Smooth muscle cell (in vitro differentiated cells): ENCODE data around the gene KLF6. TPM values are rescaled to one million over a fixed set of nuclear protein-coding genes. Genes with fewer than 3 reads are reported as not detected.

Experiments used
- DNase-seq: peaks from one replicate; lab custom pipeline; 2025; ENCODE audit not compliant: unreplicated experiment; lab: John Stamatoyannopoulos, UW
- H2AFZ ChIP-seq: fragments of 200-600 bp; sonication (generic); 2 replicates; pipeline ENCODE4 v1.6.0; 2016; ENCODE audit warnings: antibody characterized with exemption, low read depth, mild to moderate bottlenecking
- H3F3A ChIP-seq: fragments of 200-600 bp; sonication (generic); 2 replicates; pipeline ENCODE4 v1.6.0; 2017; ENCODE audit warnings: antibody characterized with exemption, low read depth
- H3K27ac ChIP-seq: fragments of 200-600 bp; sonication (generic); 2 replicates; pipeline ENCODE4 v1.5.1; 2016; ENCODE audit warnings: low read depth, mild to moderate bottlenecking
- H3K27me3 ChIP-seq: fragments of 200-600 bp; sonication (generic); 2 replicates; pipeline ENCODE4 v1.6.1; 2016; ENCODE audit warnings: low read depth, mild to moderate bottlenecking
- H3K36me3 ChIP-seq: fragments of 200-600 bp; sonication (generic); 2 replicates; pipeline ENCODE4 v1.5.1; 2016; ENCODE audit warnings: low read depth
- H3K4me1 ChIP-seq: fragments of 200-600 bp; sonication (generic); 2 replicates; pipeline ENCODE4 v1.5.1; 2016; ENCODE audit warnings: low read depth
- H3K4me2 ChIP-seq: fragments of 200-600 bp; sonication (generic); 2 replicates; pipeline ENCODE4 v1.6.0; 2016; ENCODE audit warnings: mild to moderate bottlenecking
- H3K4me3 ChIP-seq: fragments of 200-600 bp; sonication (generic); 2 replicates; pipeline ENCODE4 v1.5.1; 2016; ENCODE audit warnings: mild to moderate bottlenecking
- H3K79me2 ChIP-seq: fragments of 200-600 bp; sonication (generic); 2 replicates; pipeline ENCODE4 v1.6.0; 2016; ENCODE audit warnings: low read depth, mild to moderate bottlenecking
- H3K9ac ChIP-seq: fragments of 200-600 bp; sonication (generic); 2 replicates; pipeline ENCODE4 v1.6.0; 2016; ENCODE audit warnings: low read depth
- H3K9me3 ChIP-seq: fragments of 200-600 bp; sonication (generic); replicated peaks from 2 replicates; pipeline ENCODE4 v1.5.1; 2016; ENCODE audit warnings: low read depth
- H4K20me1 ChIP-seq: fragments of 200-600 bp; sonication (generic); 2 replicates; pipeline ENCODE4 v1.6.0; 2016; ENCODE audit warnings: low read depth
- CTCF ChIP-seq: fragments of 200-600 bp; sonication (generic); IDR thresholded peaks from 2 replicates; pipeline ENCODE4 v1.5.1; 2017; ENCODE audit warnings: borderline replicate concordance, mild to moderate bottlenecking, antibody characterized with exemption; ENCODE audit not compliant: insufficient read depth, poor library complexity, severe bottlenecking
- WGBS: methylation state at CpG from one replicate; pipeline ENCODE4 v1.1.7; 2016; ENCODE audit warnings: low lambda C conversion rate; 5-methylcytosine and 5-hydroxymethylcytosine counted together
- polyA plus RNA-seq: library from polyadenylated mRNA; unstranded; fragments of >200 nt; fragmentation: Nextera tagmentation; extraction: Ambion mirVana; gene quantifications from 2 replicates; pipeline ENCODE4 v1.2.1, GENCODE V29; 2016
- total RNA-seq: library from RNA; depleted of rRNA; stranded (reverse); fragments of >200 nt; gene quantifications from 2 replicates; pipeline ENCODE4 v1.2.3, GENCODE V29; 2014

Gene KLF6
- total and polyA plus RNA-seq, 2 experiments from 2014 or later: 198 to 519 TPM

- no peak for TF ChIP-seq CTCF
- H3K4me3 ChIP-seq: no peak overlapping the region
- peaks cover 4% of the 10 kb centered on the region for H3K9me3 ChIP-seq
- peaks cover 3% of the 10 kb centered on the region for H3F3A ChIP-seq
- no peak for DNase-seq
- no peaks in the 10 kb centered on the region for H3K36me3 ChIP-seq
- H3K79me2 ChIP-seq: no peaks in the 10 kb centered on the region
- H3K4me1 ChIP-seq: no peaks in the 10 kb centered on the region
- H4K20me1 ChIP-seq: no peaks in the 10 kb centered on the region
- H3K27me3 ChIP-seq: no peaks in the 10 kb centered on the region
- H3K4me2 ChIP-seq: no peak overlapping the region
- no peak overlapping the region for H2AFZ ChIP-seq
- no peak overlapping the region for H3K27ac ChIP-seq
- H3K9ac ChIP-seq: no peak overlapping the region
- WGBS: 72% methylated on average over 4 of the region's 4 CpGs
Measured at GRCh38 chr10:3792710-3793219, 7.8 kb upstream of the KLF6 start.

GRCh38 chr10:3791974-3792633 lies 7.1 kb upstream of the KLF6 start:
- no peaks in the 10 kb centered on the region for H3K27me3 ChIP-seq
- no peak overlapping the region for H3K9ac ChIP-seq
- DNase-seq: no peak
- no peak overlapping the region for H3K4me2 ChIP-seq
- peaks cover 7% of the 10 kb centered on the region for H3F3A ChIP-seq
- WGBS: 81% methylated on average over 3 of the region's 3 CpGs
- H4K20me1 ChIP-seq: no peaks in the 10 kb centered on the region
- no peaks in the 10 kb centered on the region for H3K36me3 ChIP-seq
- no peak overlapping the region for H2AFZ ChIP-seq
- H3K79me2 ChIP-seq: no peaks in the 10 kb centered on the region
- no peaks in the 10 kb centered on the region for H3K4me1 ChIP-seq
- TF ChIP-seq CTCF: no peak
- peaks cover 4% of the 10 kb centered on the region for H3K9me3 ChIP-seq
- H3K4me3 ChIP-seq: no peak overlapping the region
- H3K27ac ChIP-seq: no peak overlapping the region

- H3K36me3 ChIP-seq: no peaks in the 10 kb centered on the region
- H3K4me3 ChIP-seq: no peak overlapping the region
- H3K27me3 ChIP-seq: no peaks in the 10 kb centered on the region
- H3K9ac ChIP-seq: no peak overlapping the region
- TF ChIP-seq CTCF: no peak
- 95% methylated on average over 6 of the region's 6 CpGs for WGBS
- peaks cover 4% of the 10 kb centered on the region for H3K9me3 ChIP-seq
- H2AFZ ChIP-seq: no peak overlapping the region
- H3K4me1 ChIP-seq: peaks cover 6% of the 10 kb centered on the region
- H3K4me2 ChIP-seq: no peak overlapping the region
- no peak for DNase-seq
- H3K27ac ChIP-seq: no peak overlapping the region
- H4K20me1 ChIP-seq: no peaks in the 10 kb centered on the region
- H3K79me2 ChIP-seq: peaks cover 2% of the 10 kb centered on the region
- H3F3A ChIP-seq: peaks cover 15% of the 10 kb centered on the region
Measured at GRCh38 chr10:3790858-3791257, 5.8 kb upstream of the KLF6 start.

- no peaks in the 10 kb centered on the region for H3K36me3 ChIP-seq
- H3K9ac ChIP-seq: no peak overlapping the region
- DNase-seq: no peak
- no peak for TF ChIP-seq CTCF
- H3F3A ChIP-seq: peaks cover 16% of the 10 kb centered on the region
- H3K27me3 ChIP-seq: no peaks in the 10 kb centered on the region
- H3K9me3 ChIP-seq: peaks cover 4% of the 10 kb centered on the region
- no peak overlapping the region for H3K27ac ChIP-seq
- H3K4me2 ChIP-seq: no peak overlapping the region
- peaks cover 3% of the 10 kb centered on the region for H3K79me2 ChIP-seq
- no peak overlapping the region for H2AFZ ChIP-seq
- WGBS: 88% methylated on average over 1 of the region's 1 CpG
- H4K20me1 ChIP-seq: no peaks in the 10 kb centered on the region
- peaks cover 7% of the 10 kb centered on the region for H3K4me1 ChIP-seq
- H3K4me3 ChIP-seq: no peak overlapping the region
Measured at GRCh38 chr10:3790272-3790671, 5.3 kb upstream of the KLF6 start.
